ENCODE results near the gene NFIX. TPM values are rescaled to one million over a fixed set of nuclear protein-coding genes. Genes with fewer than 3 reads are reported as not detected.

Gene NFIX
- polyA plus RNA-seq, 1 donor (not counting 4 experiments of a cell fraction or from before 2014, with no cell fraction given), result 5.2 TPM

DNA sequence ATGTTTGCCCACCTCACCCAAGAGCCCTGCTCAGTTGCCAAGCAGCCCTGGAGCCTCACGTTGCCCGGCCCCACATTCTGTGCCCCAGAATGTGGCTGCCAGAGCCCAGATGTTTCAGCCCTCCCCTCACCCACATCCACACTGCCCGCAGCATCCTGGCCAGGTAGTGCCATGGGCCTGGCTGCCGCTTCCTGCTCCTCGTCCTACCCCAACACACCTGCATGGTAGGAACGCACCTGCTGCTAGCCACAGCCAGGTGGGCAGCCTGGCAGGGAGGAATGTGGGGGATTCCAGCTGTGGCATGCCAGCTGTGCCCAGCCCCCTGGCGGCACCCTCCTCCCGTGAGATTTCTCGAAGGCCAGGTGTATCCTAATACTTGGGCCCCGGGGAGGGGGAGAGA lies 7.5 kb upstream of the NFIX start:
- DNase-seq (ENCODE audit: low read depth, low spot score) (no peak), FAIRE-seq (no peak)
- H3K36me3 ChIP-seq (ENCODE audit: control insufficient read depth in 2 of 2, extremely low read depth in 1 of 2, insufficient read depth in 2 of 2, low read length in 2 of 2), result no peaks in the 10 kb centered on the region
- H3K9me1 ChIP-seq (ENCODE audit: control insufficient read depth, extremely low read depth, insufficient read depth, low read length), result no peaks in the 10 kb centered on the region
- no peak overlapping the region for H2AFZ ChIP-seq (ENCODE audit: control insufficient read depth, low read length)
- no peak overlapping the region for H3K4me2 ChIP-seq (ENCODE audit: control insufficient read depth, extremely low read depth, insufficient read depth, low read depth, low read length)
- H3K27ac ChIP-seq (ENCODE audit: control insufficient read depth, insufficient read depth, low read length), result no peak overlapping the region
- peaks cover 2% of the 10 kb centered on the region for H3K9me3 ChIP-seq (ENCODE audit: control insufficient read depth, low read depth, low read length)
- TF ChIP-seq, protein P1, sequence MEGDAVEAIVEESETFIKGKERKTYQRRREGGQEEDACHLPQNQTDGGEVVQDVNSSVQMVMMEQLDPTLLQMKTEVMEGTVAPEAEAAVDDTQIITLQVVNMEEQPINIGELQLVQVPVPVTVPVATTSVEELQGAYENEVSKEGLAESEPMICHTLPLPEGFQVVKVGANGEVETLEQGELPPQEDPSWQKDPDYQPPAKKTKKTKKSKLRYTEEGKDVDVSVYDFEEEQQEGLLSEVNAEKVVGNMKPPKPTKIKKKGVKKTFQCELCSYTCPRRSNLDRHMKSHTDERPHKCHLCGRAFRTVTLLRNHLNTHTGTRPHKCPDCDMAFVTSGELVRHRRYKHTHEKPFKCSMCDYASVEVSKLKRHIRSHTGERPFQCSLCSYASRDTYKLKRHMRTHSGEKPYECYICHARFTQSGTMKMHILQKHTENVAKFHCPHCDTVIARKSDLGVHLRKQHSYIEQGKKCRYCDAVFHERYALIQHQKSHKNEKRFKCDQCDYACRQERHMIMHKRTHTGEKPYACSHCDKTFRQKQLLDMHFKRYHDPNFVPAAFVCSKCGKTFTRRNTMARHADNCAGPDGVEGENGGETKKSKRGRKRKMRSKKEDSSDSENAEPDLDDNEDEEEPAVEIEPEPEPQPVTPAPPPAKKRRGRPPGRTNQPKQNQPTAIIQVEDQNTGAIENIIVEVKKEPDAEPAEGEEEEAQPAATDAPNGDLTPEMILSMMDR (optimal IDR thresholded peaks at IDR 0.05 in 1 of 3, IDR thresholded peaks at IDR 0.05 in 1 of 3, conservative IDR thresholded peaks at IDR 0.05 in 1 of 3; ENCODE audit: extremely low read depth in 1 of 3, insufficient read depth in 2 of 3, low read length in 3 of 3), result no peak
- TF ChIP-seq EZH2 (IDR thresholded peaks at IDR 0.05; ENCODE audit: low read length), result no peak
- no peaks in the 10 kb centered on the region for H3K27me3 ChIP-seq (ENCODE audit: control insufficient read depth, extremely low read depth, insufficient read depth, low read length)
- H3K79me2 ChIP-seq (ENCODE audit: control insufficient read depth, insufficient read depth, low read length), result no peaks in the 10 kb centered on the region
- H3K4me3 ChIP-seq (ENCODE audit: control insufficient read depth in 2 of 3, extremely low read depth in 1 of 3, insufficient read depth in 2 of 3, low read depth in 1 of 3, low read length in 3 of 3), result no peak overlapping the region
- H3K4me1 ChIP-seq (ENCODE audit: control insufficient read depth, extremely low read depth, insufficient read depth, low read length), result no peaks in the 10 kb centered on the region
- no peaks in the 10 kb centered on the region for H4K20me1 ChIP-seq (ENCODE audit: control insufficient read depth, extremely low read depth, insufficient read depth, low read length)
- dilution Hi-C loops (cut with MboI; ENCODE audit: extremely low pct_ligation_motif_present, low sequenced_read_pairs), result no loop called here
- no peak overlapping the region for H3K9ac ChIP-seq (ENCODE audit: control insufficient read depth, extremely low read depth, insufficient read depth, low read length)

DNA sequence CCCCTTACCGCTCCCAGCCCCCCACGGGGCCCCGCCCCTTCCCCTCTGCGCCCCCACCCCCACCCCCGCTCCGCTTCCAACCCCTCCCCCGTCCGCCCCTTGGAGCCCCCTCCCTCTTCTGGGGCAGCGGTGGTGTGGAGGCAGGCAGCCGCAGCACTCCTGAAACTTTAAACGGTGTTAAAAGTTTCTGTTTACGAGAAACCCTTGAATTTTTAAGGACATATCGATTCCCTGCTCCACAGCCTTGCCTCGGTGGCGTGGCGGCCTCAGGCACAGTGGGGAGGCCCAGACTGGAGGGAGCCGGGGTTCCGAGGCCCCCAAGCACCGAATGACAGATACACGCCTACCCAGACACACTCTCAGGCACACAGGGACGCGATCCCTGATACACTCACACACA lies 4.8 kb upstream of the NFIX start:
- H4K20me1 ChIP-seq (ENCODE audit: control insufficient read depth, extremely low read depth, insufficient read depth, low read length), result no peaks in the 10 kb centered on the region
- no peaks in the 10 kb centered on the region for H3K9me1 ChIP-seq (ENCODE audit: control insufficient read depth, extremely low read depth, insufficient read depth, low read length)
- H3K4me2 ChIP-seq (ENCODE audit: control insufficient read depth, extremely low read depth, insufficient read depth, low read depth, low read length), result no peak overlapping the region
- H3K27me3 ChIP-seq (ENCODE audit: control insufficient read depth, extremely low read depth, insufficient read depth, low read length), result no peaks in the 10 kb centered on the region
- H3K27ac ChIP-seq (ENCODE audit: control insufficient read depth, insufficient read depth, low read length), result no peak overlapping the region
- H3K9me3 ChIP-seq (ENCODE audit: control insufficient read depth, low read depth, low read length), result peaks cover 2% of the 10 kb centered on the region
- no peak overlapping the region for H2AFZ ChIP-seq (ENCODE audit: control insufficient read depth, low read length)
- H3K79me2 ChIP-seq (ENCODE audit: control insufficient read depth, insufficient read depth, low read length), result peaks cover 6% of the 10 kb centered on the region
- no peak for TF ChIP-seq EZH2 (IDR thresholded peaks at IDR 0.05; ENCODE audit: low read length)
- TF ChIP-seq, protein P1 (optimal IDR thresholded peaks at IDR 0.05 in 1 of 3, IDR thresholded peaks at IDR 0.05 in 1 of 3, conservative IDR thresholded peaks at IDR 0.05 in 1 of 3; ENCODE audit: extremely low read depth in 1 of 3, insufficient read depth in 2 of 3, low read length in 3 of 3), result no peak
- H3K9ac ChIP-seq (ENCODE audit: control insufficient read depth, extremely low read depth, insufficient read depth, low read length), result no peak overlapping the region
- DNase-seq (ENCODE audit: low read depth, low spot score) (no peak), FAIRE-seq (no peak)
- no peaks in the 10 kb centered on the region for H3K36me3 ChIP-seq (ENCODE audit: control insufficient read depth in 2 of 2, extremely low read depth in 1 of 2, insufficient read depth in 2 of 2, low read length in 2 of 2)
- H3K4me3 ChIP-seq (ENCODE audit: control insufficient read depth in 2 of 3, extremely low read depth in 1 of 3, insufficient read depth in 2 of 3, low read depth in 1 of 3, low read length in 3 of 3), result no peak overlapping the region
- peaks cover 5% of the 10 kb centered on the region for H3K4me1 ChIP-seq (ENCODE audit: control insufficient read depth, extremely low read depth, insufficient read depth, low read length)
- dilution Hi-C loops (cut with MboI; ENCODE audit: extremely low pct_ligation_motif_present, low sequenced_read_pairs), result no loop called here
